Kidney tubule cell (primary cell): ENCODE data around the gene FAM237A.

ENCODE experiments used
- DNase-seq: peaks from one replicate; pipeline ENCODE4 v3.0.0-alpha.2; 2018; ENCODE audit warnings: low spot score

Gene FAM237A

GRCh38 chr2:206642075-206643025, at the start of gene FAM237A:
TSS of gene FAM237A (plus strand) at chr2:206642487. CDS start at chr2:206644237, 1,750 bp downstream.
- DNase-seq = peak; percentile 44

GRCh38 chr2:206597717-206598218, 44.5 kb upstream of the FAM237A start:
- no peak for DNase-seq

DNA sequence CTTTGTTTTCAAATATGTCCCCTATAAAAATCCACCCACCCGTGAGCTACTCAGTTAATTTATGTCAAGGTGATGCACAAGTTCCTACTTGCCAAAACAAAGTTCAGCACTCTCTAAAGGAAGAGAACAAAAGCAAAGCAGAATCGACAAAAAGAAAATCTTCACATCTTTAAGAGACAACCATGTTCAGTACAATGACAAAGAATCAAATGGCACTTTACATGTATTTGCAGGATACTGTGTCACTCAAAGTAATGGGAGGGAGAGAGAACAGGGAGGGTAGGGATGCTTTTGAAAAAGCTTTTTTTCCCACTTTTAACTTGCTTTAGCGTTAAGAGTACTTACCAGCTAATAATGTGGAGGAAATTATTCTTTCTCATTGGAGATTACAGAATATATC, 39.0 kb upstream of the FAM237A start:
- no peak for DNase-seq

GRCh38 chr2:206610451-206610850, 31.8 kb upstream of the FAM237A start:
- DNase-seq = no peak

DNA sequence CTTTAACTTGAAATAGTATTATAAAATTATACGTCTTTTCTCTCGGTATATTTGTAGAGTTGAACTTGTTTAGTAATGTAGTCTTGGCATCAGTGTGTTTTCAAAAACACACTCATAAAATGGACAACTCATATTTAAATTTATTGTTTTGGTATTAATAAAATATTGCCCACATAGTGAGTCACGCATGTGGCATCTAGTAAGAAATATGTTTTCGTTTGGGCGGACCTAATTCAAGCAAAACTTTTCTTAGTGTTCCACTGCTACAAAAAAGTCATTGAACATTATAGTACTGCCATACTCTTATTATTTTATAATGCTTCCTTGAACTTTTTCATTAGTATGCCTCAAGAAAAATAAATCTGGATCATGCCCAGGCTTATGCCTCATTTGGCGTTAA, 31.1 kb upstream of the FAM237A start:
- DNase-seq = no peak

- DNase-seq = no peak
These were observed 30.6 kb upstream of the FAM237A start for GRCh38 chr2:206611736-206612135.

- DNase-seq = peak; percentile 21
These were observed 27.5 kb upstream of the FAM237A start for GRCh38 chr2:206614811-206615210.

DNA sequence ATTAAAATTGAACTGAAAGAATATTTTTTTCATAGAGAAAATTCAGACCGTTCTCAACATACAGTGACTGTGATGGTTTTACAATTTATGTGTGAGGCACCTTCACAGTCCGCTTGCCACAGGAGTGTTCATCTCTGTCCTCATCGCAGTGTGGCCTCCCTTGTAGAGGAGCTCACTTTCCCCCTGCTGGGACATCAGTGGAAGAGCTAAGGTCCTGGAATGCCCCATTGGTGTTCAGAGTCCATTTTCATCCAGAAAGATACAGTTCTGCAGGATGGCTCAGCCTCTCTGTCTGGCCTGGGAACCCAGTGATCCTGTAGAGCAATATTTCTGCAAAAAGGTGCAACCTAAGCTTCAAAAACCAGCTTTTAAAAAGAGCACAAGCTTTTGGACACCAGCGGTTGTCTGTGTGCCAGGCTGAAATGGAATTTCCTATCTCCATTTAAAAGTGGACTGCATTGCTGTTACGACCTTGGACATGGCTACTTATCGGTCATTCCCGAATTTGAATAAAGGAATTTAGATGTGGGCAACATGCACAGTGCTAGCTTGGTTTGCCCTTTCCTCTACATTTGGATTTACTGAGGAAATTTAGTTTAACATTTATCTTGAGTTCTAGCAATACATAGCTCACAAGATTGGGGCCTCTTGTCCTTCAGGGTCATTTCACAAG, 26.7 kb upstream of the FAM237A start:
- DNase-seq = no peak

DNA sequence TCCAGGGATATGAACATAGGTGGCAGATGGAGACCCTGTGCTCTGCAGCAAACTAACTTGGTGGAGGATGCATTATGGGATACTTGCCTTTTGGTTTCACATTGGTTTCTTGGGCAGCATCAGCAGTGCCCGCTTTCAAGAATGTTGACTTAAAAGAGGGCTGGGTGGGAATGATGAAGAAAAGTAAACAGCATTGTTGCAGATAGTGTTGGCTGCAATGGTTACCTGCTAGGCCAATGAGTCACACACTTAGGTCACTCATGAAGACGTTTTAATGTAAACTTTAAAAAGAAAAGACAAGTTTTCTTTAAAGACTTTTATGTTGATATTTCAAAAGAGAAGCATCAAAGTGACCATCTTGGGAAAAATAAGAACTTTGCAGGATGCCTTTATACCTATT, 26.1 kb upstream of the FAM237A start:
- no peak for DNase-seq

DNA sequence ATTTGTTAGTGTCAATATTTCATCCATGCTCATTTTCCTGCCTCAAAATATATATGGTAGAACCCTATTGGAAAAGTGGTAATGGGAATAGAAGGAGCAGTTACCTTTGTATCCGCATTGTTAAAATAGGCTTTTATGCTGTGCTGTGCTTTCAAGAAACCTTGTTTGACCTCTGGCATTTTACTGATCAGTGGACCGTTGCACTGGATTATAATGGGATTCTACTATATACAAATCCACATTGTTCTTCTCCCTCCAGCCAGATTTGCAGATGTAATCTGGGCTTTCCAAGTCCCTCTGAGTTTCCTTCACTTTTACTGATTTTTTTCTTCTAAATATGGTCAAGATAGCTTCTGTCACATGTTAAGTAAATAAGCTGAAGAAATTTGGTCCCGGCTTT, 23.3 kb upstream of the FAM237A start:
- DNase-seq = no peak

DNA sequence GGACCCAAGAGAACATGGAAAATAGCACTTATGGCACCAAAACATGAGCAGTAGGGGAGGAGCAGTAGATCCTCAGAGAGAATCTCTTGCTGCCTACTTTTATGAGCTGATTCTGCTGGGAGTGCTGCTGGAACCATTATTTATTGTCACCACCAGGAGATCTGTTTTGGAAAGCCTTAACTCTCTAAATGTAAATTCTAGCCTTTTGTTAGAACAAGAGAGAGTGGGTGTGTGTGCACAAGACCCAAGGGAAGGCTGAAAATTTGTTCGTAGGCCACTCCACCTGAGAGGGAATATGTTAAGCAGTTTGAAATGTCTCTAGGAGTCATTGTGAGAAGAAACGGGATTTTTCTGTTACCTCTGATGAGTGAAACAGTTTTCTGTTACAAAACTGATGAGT, 16.2 kb upstream of the FAM237A start:
- DNase-seq = no peak

- no peak for DNase-seq
These were observed 14.7 kb upstream of the FAM237A start for GRCh38 chr2:206627632-206628031.

DNA sequence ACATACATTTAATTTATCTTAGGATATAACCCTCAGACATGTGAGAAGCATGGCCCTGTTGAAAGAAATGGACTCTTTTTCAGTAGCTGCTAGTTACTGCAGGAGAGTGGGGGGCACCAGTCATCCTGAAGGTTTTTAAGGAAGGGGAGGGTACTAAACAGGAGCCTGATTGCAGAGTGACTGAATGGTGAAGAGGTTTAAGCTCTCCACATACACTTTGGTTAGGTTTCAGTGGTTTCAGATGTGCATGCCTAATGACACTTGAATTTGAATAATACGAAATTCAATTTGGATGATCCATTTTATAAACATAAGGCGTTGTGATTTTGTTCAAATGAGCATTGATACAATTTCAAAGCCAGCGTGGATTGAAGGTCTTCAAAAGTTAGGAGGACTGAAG, 10.9 kb upstream of the FAM237A start:
- DNase-seq = no peak

GRCh38 chr2:206635015-206635414, 7.3 kb upstream of the FAM237A start:
- DNase-seq = no peak

DNA sequence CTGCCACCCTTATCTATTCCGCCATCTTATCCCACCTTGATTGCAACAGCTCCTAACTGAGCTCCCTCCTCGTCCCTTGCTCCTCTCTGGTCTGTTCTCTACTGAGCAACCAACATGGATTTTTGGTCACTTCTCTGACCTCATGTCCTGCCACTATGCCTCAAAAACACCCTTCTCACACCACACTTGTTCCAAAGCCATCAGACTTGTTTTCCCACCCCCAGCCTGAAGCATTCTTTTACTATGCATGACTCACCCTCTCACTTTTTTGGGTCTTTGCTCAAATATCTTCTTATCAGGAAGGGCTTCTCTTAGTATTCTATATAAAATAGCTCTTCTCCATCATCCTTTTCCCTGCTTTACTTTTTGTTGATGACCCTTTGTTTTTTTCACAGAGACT, 2.7 kb upstream of the FAM237A start:
- DNase-seq = no peak

DNA sequence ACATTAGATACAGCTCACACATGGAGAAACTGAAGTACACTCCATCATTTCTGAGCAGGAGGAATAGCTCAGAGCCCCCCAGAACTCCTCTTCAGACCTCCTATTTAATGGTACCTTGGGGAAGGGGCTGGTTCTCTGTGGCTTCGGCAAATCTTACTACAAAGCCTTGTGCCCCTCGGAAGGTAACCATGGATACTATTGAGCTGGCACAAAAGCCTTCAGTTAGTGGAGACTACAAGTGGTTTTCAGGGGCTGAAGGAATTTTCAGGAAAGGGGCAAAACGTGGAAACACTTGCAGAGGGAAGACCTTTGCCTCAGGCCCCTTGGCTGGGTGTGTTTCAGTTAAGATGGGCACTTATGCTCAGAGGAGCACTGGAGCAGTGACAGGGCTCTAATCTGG, 1.1 kb upstream of the FAM237A start:
- DNase-seq = no peak

DNA sequence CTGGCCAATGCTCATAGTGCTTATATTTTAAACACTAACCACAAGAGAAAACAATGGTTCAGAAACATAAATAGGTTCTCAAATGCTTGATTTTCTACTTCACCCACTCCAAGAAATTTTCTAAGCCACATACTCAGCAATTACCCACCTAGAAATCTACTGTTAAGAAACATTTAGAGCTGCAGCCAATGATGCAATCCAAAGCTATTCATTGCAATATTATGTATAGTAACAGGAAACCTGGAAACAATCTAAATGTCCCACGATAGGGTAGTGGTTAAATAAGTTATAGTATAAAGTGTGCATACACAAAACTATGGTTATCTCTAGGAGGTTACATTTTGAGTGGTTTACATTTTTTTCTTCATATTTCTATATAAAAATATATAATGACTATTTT, 5.7 kb downstream of the FAM237A start:
- no peak for DNase-seq

DNA sequence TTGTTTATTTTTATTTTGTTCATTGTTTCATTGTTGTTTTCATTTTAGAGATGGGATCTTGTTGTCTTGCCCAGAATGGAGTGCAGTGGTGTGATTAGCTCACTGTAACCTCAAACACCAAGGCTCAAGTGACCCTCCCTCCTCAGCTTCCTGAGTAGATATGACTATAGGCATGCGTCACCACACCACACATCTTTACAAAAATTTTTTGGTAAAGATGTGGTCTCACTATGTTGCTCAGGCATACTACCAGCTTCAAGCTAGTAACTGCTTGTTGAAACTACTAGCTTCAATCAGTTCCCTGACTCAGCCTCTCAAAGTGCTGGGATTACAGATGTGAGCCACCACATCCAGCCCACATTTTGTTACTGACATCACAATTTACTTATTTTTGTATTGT, 14.8 kb downstream of the FAM237A start:
- no peak for DNase-seq

DNA sequence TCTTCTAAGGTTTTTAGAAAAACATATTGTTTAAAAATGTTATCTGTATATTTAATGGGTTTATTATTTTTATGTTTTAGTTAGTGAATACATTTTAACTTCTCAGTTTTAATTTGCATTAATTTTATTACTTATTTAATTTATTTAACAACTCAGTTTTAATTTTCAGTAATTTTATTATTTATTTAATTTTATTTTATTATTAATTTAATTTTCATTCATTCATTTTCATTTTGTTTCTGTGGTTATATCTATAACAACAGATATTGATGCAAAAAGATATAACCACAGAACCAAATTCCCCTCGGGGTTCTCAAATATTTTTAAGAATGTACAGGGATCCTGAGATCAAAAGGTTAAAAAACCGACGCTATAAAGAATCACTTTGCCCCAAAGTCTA, 23.0 kb downstream of the FAM237A start:
- no peak for DNase-seq

- no peak for DNase-seq
These were observed 28.4 kb downstream of the FAM237A start for GRCh38 chr2:206670531-206671319.

- DNase-seq = no peak
These were observed 41.3 kb downstream of the FAM237A start for GRCh38 chr2:206683546-206683945.

DNA sequence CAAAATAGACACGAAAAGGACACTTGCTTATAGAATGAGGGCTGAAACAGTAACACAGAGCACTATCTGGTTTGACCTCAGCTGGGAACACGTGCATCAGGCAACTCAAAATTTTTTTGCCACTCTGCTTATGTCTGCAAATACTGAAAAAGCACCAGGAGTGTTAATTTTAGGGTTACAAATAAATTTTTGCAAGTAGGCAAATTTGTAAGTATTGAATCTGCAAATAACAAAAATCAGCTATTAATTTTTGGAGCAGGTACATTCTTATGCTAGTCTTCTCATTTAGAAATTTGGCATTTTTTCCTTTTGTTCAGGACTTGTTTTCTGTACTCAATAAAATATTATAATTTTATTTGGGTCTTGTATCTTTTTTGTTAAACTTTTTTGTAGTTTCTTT, 46.2 kb downstream of the FAM237A start:
- no peak for DNase-seq
